ENCODE results near the gene TPSB2. TPM values are rescaled to one million over a fixed set of nuclear protein-coding genes. Genes with fewer than 3 reads are reported as not detected.
"Not testable (repeated sequence)": the region's sequence is repeated elsewhere in the genome, so short reads cannot be mapped to it uniquely, and the experiment has no call there.

Gene TPSB2
- total RNA-seq, 1 donor from 2014 or later, result not detected

GRCh38 chr16:1192384-1193073 is 37.5 kb downstream of the TPSB2 start:
- Mint-ChIP-seq H3K9me3 (ENCODE audit: unreplicated experiment) (no peaks in the 10 kb centered on the region), H3K27me3 (ENCODE audit: unreplicated experiment) (peaks cover 6% of the 10 kb centered on the region), H3K36me3 (ENCODE audit: low read depth, unreplicated experiment) (no peaks in the 10 kb centered on the region), H3K4me3 (ENCODE audit: unreplicated experiment) (no peak overlapping the region), H3K27ac (ENCODE audit: unreplicated experiment) (no peak overlapping the region), H3K4me1 (ENCODE audit: unreplicated experiment) (no peaks in the 10 kb centered on the region)
- no peak for DNase-seq (ENCODE audit: low spot score)
- TF ChIP-seq, protein P1, sequence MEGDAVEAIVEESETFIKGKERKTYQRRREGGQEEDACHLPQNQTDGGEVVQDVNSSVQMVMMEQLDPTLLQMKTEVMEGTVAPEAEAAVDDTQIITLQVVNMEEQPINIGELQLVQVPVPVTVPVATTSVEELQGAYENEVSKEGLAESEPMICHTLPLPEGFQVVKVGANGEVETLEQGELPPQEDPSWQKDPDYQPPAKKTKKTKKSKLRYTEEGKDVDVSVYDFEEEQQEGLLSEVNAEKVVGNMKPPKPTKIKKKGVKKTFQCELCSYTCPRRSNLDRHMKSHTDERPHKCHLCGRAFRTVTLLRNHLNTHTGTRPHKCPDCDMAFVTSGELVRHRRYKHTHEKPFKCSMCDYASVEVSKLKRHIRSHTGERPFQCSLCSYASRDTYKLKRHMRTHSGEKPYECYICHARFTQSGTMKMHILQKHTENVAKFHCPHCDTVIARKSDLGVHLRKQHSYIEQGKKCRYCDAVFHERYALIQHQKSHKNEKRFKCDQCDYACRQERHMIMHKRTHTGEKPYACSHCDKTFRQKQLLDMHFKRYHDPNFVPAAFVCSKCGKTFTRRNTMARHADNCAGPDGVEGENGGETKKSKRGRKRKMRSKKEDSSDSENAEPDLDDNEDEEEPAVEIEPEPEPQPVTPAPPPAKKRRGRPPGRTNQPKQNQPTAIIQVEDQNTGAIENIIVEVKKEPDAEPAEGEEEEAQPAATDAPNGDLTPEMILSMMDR (IDR thresholded peaks at IDR 0.05; ENCODE audit: unreplicated experiment), result no peak

DNA sequence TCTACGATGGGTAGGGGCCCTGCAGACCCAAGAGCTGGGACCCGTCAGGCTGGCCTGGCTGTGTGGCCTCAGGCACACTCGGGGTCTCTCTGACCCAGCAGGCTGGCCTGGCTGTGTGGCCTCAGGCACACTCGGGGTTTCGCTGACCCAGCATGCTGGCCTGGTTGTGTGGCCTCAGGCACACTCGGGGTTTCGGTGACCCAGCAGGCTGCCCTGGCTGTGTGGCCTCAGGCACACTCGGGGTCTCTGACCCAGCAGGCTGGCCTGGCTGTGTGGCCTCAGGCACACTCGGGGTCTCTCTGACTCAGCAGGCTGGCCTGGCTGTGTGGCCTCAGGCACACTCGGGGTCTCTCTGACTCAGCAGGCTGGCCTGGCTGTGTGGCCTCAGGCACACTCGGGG is 39.2 kb downstream of the TPSB2 start:
- not testable (repeated sequence) for H3K4me3 Mint-ChIP-seq (ENCODE audit: unreplicated experiment); H3K27ac Mint-ChIP-seq (ENCODE audit: unreplicated experiment); H3K9me3 Mint-ChIP-seq (ENCODE audit: unreplicated experiment)

DNA sequence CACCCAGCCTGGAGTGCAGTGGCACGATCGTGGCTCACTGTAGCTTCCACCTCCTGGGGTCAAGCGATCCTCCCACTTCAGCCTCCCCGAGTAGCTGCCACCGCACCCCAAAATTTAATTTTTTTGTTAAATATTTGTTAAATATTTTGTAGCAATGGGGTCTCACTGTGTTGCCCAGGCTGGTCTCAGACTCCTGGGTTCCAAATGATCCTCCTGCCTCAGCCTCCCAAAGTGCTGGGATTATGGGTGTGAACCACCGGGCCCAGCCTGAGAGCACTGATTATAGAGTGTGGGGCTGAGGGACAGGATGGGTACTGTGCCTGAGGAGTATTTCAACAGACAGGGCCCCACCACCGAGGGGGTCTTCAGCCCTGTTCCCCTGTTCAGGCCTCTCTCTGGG is 40.5 kb downstream of the TPSB2 start:
- H3K27ac Mint-ChIP-seq (ENCODE audit: unreplicated experiment), result no peak overlapping the region
- H3K36me3 Mint-ChIP-seq (ENCODE audit: low read depth, unreplicated experiment), result no peaks in the 10 kb centered on the region
- DNase-seq (ENCODE audit: low spot score), result no peak
- peaks cover 6% of the 10 kb centered on the region for H3K27me3 Mint-ChIP-seq (ENCODE audit: unreplicated experiment)
- no peaks in the 10 kb centered on the region for H3K9me3 Mint-ChIP-seq (ENCODE audit: unreplicated experiment)
- H3K4me3 Mint-ChIP-seq (ENCODE audit: unreplicated experiment), result no peak overlapping the region
- no peaks in the 10 kb centered on the region for H3K4me1 Mint-ChIP-seq (ENCODE audit: unreplicated experiment)
- TF ChIP-seq, protein P1 (IDR thresholded peaks at IDR 0.05; ENCODE audit: unreplicated experiment), result no peak

More for the DNA sequence above, 39.2 kb downstream of the TPSB2 start:
- H3K36me3 Mint-ChIP-seq (ENCODE audit: low read depth, unreplicated experiment); H3K27me3 Mint-ChIP-seq (ENCODE audit: unreplicated experiment); DNase-seq (ENCODE audit: low spot score); H3K4me1 Mint-ChIP-seq (ENCODE audit: unreplicated experiment): not testable (repeated sequence)

GRCh38 chr16:1188432-1189189 is 41.4 kb downstream of the TPSB2 start:
- TF ChIP-seq, protein P1 (IDR thresholded peaks at IDR 0.05; ENCODE audit: unreplicated experiment), result no peak
- peak; percentile 79 for DNase-seq (ENCODE audit: low spot score)
- H3K4me3 Mint-ChIP-seq (ENCODE audit: unreplicated experiment), result no peak overlapping the region
- H3K27me3 Mint-ChIP-seq (ENCODE audit: unreplicated experiment), result peaks cover 6% of the 10 kb centered on the region
- no peak overlapping the region for H3K27ac Mint-ChIP-seq (ENCODE audit: unreplicated experiment)
- no peaks in the 10 kb centered on the region for H3K36me3 Mint-ChIP-seq (ENCODE audit: low read depth, unreplicated experiment)
- no peaks in the 10 kb centered on the region for H3K9me3 Mint-ChIP-seq (ENCODE audit: unreplicated experiment)
- no peaks in the 10 kb centered on the region for H3K4me1 Mint-ChIP-seq (ENCODE audit: unreplicated experiment)

DNA sequence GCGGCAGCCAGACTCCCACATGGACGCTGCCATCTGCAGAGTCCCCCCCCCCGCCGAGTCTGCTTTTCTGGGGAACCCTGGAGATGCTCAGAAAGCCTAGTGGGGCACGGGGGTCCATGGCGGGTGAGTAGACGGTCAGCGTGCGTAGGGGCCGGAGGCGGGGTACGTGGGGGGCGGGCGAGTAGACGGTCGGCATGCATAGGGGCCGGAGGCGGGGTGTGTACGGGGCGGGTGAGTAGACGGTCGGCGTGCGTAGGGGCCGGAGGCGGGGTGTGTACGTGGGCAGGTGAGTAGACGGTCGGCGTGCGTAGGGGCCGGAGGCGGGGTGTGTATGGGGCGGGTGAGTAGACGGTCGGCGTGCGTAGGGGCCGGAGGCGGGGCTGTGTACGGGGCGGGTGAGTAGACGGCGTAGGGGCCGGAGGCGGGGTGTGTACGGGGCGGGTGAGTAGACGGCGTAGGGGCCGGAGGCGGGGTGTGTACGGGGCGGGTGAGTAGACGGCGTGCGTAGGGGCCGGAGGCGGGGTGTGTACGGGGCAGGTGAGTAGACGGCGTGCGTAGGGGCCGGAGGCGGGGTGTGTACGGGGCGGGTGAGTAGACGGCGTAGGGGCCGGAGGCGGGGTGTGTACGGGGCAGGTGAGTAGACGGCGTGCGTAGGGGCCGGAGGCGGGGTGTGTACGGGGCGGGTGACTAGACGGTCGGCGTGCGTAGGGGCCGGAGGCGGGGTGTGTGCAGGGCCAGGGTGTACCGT is 44.4 kb downstream of the TPSB2 start:
- H3K36me3 Mint-ChIP-seq (ENCODE audit: low read depth, unreplicated experiment); H3K27ac Mint-ChIP-seq (ENCODE audit: unreplicated experiment): not testable (repeated sequence)

More for the DNA sequence above, 44.4 kb downstream of the TPSB2 start:
- H3K27me3 Mint-ChIP-seq (ENCODE audit: unreplicated experiment); H3K9me3 Mint-ChIP-seq (ENCODE audit: unreplicated experiment); H3K4me1 Mint-ChIP-seq (ENCODE audit: unreplicated experiment); H3K4me3 Mint-ChIP-seq (ENCODE audit: unreplicated experiment): not testable (repeated sequence)
- DNase-seq (ENCODE audit: low spot score), result peak; percentile 32

Measured in endothelial cell (in vitro differentiated cells).